Activated CD8-positive, alpha-beta memory T cell treated with anti-CD3 and anti-CD28 coated beads for 48 hours (primary cell): ENCODE data around the gene KMT2B.
"Not testable (repeated sequence)": the region's sequence is repeated elsewhere in the genome, so short reads cannot be mapped to it uniquely, and the experiment has no call there.

ENCODE experiments used
- DNase-seq, 3 experiments: peaks; one replicate each; pipeline ENCODE4 v3.0.0-alpha.2; 2020; ENCODE audit warnings: low read depth in 2 of 3, low spot score in 2 of 3

The KMT2B gene

DNA sequence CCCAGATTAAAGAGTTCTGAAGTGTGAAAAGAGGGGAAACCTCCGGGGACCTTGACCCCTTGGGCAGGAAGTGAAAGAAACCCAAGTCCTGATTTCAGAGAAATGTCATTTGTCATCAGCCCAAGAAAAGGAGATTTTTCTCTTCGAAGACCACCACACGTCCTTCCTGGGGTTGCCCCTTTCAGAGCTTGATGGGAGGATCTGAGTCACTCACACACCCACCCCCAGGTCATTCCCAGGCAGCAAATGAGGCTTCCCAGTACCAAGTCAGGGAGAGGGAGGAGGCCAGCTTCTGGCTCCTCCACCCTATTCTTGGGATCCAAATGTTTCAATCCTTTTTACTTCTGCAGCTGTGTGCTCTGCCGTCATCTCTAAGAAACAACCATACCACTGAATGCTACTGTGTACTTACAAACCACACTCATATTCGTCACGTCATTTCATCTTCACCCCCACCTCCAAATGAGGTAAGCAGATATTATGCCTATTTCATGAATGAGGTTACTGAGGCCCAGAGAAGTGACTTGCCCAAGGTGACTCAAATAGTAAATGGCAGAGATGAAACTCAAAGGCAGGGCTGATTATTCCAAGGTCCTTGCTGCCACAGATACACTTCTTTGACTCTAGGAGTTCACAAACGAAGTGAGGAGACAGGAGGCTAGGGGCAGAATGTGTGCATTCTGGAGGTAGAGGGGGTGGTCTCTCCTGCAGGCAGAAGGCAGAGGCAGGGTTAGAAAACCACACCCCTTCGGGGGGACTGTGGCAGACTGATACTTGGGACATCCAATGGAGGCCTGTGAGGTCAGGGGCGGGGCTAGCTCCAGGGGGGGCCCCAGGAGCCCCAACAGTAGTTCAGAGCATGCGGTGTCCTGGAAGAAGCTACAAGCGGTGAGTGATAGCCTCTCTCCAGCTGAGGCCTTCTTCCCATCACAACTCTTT, 5.0 kb upstream of the KMT2B start:
- peak; percentile 60 to 76 (median 60) for DNase-seq

DNA sequence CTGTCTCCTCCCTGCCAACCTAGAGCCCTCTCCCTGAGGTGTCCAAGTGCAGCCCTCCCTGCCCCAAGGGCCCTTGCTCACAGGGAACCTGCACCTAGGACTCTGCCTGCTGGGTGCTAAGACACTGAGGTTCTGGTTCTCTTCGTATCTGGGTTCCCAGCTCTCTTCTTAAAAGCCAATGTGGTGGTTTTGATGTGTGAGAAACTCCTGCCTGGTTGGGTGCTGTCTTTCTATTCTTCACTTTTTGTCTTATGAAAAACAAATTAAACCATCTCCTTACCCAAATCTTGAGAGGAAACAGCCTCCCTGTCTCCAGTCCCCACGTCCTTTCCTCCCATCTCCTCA, 4.3 kb upstream of the KMT2B start:
- DNase-seq: no peak

GRCh38 chr19:35713904-35714495, 3.8 kb upstream of the KMT2B start:
- no peak for DNase-seq

- no peak for DNase-seq
Measured at GRCh38 chr19:35714601-35715354, 3.0 kb upstream of the KMT2B start.

- DNase-seq: no peak
Measured at GRCh38 chr19:35715355-35715809, 2.4 kb upstream of the KMT2B start.

DNA sequence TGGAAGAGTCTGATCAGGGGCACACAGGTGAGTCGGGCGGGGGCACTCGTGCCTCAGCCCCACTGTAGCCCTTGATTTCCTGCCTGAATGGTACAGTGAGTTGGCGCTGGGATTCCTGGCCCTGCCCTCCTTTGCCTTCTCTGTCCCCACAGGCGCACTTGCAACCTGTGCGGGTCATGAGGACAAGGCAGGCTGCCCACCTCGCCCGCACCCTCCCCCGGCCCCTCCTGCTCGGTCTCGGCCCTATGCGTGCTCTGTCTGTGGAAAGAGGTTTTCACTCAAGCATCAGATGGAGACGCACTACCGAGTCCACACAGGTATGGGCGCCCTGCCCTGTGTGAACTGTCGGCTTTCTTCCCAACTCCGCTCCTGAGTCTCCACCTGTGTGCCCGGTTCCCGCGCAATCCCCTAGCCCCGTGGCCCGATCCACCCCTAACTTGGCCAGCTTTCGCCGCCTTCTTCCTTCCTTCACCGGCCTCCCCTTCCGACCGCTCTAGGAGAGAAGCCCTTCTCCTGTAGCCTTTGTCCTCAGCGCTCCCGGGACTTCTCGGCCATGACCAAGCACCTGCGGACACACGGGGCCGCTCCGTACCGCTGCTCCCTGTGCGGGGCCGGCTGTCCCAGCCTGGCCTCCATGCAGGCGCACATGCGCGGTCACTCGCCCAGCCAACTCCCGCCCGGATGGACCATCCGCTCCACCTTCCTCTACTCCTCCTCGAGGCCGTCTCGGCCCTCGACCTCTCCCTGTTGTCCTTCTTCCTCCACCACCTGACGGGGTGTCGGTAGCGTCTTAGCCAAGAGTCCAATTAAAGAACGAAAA, 1.6 kb upstream of the KMT2B start:
- no peak for DNase-seq

GRCh38 chr19:35716801-35717664, 770 bp upstream of the KMT2B start:
- DNase-seq: peak; percentile 65 to 89 (median 82)

DNA sequence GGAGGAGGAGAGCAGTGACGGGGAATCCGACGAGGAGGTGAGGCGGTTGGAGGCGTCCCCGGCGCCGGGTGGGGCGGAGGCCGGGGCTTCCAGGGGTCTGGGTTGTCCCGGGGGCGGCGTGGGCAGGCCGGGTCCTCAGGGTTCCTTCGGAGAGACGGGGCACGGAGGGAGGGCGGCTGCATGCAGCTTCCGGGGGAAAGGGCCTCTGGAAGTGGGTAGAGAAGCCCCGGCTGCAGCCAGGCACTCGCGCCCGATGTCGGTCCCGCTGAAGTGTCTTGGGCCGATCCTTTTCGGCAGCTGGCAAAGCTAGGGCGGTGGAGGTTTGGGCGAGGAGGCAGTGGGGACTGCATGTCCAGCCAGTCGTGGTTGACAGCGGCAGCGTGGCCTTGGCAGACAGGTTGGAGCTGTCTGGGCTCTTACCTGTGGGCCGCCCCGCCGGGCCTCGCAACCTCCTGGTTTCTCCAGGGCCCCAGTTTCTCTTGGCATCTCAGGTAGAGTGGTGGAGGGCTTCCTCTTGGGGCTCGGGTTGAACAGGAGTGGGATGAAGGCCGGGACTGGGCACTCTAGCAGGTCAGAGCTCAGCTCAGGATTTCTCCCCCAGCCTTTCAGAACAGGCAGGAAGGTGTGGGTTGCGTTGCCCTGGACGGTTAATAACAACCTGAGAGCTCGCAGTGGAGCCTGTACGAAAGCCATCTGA, 690 bp downstream of the KMT2B start:
- peak in 1 of 3 experiments; percentile 47 for DNase-seq

DNA sequence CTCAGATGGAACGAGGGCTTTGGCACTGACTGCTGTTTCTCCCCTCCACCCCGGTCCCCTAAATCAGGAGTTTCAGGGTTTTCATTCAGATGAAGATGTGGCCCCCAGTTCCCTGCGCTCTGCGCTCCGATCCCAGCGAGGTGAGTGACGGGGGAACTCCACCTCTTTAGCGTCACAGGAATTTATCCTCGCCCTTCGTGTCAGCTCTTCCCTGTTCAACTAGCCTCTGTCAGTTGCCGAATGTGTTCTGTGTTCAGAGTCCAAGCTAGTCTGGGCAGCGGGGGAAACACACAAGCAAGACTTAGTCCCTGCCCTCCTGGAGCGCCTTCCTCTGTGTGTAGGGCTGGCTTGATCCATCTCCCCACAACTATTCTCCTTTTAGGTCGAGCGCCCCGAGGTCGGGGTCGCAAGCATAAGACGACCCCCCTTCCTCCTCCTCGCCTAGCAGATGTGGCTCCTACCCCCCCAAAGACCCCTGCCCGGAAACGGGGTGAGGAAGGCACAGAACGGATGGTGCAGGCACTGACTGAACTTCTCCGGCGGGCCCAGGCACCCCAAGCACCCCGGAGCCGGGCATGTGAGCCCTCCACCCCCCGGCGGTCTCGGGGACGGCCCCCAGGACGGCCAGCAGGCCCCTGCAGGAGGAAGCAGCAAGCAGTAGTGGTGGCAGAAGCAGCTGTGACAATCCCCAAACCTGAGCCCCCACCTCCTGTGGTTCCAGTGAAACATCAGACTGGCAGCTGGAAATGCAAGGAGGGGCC, 1.8 kb downstream of the KMT2B start:
- no peak for DNase-seq

DNA sequence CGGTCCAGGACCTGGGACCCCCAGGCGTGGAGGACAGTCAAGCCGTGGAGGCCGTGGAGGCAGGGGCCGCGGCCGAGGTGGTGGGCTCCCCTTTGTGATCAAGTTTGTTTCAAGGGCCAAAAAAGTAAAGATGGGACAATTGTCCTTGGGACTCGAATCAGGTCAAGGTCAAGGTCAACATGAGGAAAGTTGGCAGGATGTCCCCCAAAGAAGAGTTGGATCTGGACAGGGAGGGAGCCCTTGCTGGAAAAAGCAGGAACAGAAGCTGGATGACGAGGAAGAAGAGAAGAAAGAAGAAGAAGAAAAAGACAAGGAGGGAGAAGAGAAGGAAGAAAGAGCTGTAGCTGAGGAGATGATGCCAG, 2.3 kb downstream of the KMT2B start:
- no peak for DNase-seq

GRCh38 chr19:35720648-35721047, 2.8 kb downstream of the KMT2B start:
- DNase-seq: no peak

- no peak for DNase-seq
Measured at GRCh38 chr19:35721374-35721773, 3.6 kb downstream of the KMT2B start.

DNA sequence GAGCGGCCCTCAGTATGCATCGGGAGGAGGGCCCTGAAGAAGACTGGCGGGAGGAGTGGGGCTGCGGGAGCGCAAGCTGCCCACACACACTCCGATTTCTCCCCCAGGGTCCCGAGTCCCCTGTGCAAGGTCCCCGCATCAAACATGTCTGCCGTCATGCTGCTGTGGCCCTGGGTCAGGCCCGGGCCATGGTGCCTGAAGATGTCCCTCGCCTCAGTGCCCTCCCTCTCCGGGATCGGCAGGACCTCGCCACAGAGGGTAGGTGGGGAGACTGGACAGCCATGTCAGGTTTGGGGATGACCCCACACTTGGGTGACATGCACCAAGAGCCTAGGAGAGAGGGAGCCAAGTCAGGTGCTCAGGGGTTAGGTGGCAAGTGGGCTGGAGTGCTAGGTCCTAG, 4.7 kb downstream of the KMT2B start:
- DNase-seq: no peak

DNA sequence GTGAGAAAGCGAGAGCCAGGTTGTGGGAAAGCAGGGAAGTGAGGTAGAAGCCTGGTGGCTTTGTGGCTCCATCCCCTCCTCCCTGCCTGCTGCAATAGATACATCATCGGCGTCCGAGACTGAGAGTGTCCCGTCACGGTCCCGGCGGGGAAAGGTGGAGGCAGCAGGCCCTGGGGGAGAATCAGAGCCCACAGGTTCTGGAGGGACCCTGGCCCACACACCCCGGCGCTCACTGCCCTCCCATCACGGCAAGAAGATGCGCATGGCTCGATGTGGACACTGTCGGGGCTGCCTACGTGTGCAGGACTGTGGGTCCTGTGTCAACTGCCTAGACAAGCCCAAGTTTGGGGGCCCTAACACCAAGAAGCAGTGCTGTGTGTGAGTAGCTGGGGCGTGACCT, 5.1 kb downstream of the KMT2B start:
- DNase-seq: no peak

DNA sequence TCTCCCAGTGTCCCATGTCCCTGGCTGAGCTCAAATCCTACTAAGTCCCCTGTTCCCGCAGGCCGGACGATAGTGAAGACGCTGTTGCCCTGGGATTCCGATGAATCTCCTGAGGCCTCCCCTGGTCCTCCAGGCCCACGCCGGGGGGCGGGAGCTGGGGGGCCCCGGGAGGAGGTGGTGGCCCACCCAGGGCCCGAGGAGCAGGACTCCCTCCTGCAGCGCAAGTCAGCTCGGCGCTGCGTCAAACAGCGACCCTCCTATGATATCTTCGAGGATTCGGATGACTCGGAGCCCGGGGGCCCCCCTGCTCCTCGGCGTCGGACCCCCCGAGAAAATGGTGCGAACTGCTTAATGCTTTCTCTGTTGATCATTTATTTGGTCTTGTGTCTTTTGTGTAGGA, 5.9 kb downstream of the KMT2B start:
- no peak for DNase-seq

- not testable (repeated sequence) for DNase-seq
Measured at GRCh38 chr19:35724132-35724531, 6.3 kb downstream of the KMT2B start.

DNA sequence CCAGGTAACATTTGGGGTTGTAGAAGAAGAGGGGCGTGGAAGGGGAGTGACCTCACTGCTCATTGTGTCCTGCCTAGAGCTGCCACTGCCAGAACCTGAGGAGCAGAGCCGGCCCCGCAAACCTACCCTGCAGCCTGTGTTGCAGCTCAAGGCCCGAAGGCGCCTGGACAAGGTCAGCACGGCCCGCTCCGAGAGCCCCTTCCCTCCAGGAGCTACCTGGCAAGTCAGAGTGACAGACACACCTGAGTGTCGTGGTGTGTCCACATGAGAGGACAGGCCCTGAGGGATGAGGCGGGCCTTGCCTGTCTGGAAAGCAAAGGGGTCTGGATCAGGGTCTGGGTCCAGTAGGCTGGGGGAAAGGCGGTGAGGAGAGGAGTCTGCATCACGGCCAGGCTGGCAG, 6.8 kb downstream of the KMT2B start:
- DNase-seq: no peak

GRCh38 chr19:35725216-35725861, 7.5 kb downstream of the KMT2B start:
- DNase-seq: no peak
